HS-5 (cell line): ENCODE measurements around the gene NRARP.
"Not testable (repeated sequence)": the region's sequence is repeated elsewhere in the genome, so short reads cannot be mapped to it uniquely, and the experiment has no call there.

Source experiments
- DNase-seq: peaks from one replicate; pipeline ENCODE4 v3.0.0-alpha.2; 2012; ENCODE audit warnings: low read depth

The NRARP gene, protein sequence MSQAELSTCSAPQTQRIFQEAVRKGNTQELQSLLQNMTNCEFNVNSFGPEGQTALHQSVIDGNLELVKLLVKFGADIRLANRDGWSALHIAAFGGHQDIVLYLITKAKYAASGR

GRCh38 chr9:137302118-137302448 is at the start of gene NRARP:
TSS of gene NRARP (minus strand) at chr9:137302271. CDS start at chr9:137301928, 343 bp downstream.
- DNase-seq: no peak

DNA sequence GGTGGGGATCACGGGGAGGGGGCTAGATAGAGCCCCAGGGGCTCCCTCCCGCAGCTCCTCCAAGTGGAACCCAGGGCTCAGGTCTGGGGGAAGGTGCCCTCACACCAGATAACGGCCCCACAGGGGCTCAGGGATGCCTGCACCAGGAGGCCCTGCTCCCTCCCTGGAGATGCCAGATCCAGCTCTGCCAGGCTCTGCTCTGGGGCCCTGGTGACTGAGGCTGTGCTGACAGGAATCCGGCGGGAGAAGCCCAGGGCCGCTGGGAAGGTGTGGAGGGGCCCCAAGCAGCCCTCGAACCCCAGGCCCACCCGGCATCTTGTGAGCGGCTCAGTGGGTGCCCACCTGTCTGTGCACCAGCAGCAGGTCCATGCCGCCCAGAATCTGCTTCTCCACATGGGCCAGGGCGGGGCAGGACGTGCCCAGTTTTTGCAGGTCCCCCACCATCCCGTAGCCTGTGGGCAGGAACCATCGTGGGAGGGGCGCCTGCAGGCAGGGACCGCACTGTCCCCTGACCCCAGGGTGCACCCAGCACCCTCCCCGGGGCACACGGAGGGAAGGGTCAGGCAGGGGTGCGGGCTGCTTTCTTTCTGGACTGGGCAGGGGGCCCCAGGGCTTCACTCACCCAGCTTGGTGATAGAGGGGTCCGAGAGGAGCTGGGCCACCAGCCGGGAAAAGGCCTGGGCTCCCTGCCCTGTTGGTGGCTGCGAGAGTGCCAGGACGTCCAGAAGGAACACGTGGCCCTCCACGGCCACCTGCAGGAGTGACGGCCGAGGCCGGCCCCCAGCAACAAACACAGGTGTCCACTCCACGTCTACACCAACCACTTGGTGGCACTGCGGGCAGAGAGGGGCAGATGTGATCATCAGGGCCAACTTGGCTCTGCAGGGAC is 48.9 kb upstream of the NRARP start:
- no peak for DNase-seq

GRCh38 chr9:137349471-137350033 is 47.5 kb upstream of the NRARP start:
- DNase-seq: no peak

GRCh38 chr9:137348769-137349470 is 46.8 kb upstream of the NRARP start:
- no peak for DNase-seq

GRCh38 chr9:137347928-137348327 is 45.9 kb upstream of the NRARP start:
- DNase-seq: no peak

- no peak for DNase-seq
These were observed 40.4 kb upstream of the NRARP start for GRCh38 chr9:137342482-137342881.

GRCh38 chr9:137341227-137341626 is 39.2 kb upstream of the NRARP start:
- no peak for DNase-seq

GRCh38 chr9:137339908-137340462 is 37.9 kb upstream of the NRARP start:
- DNase-seq: not testable (repeated sequence)

- DNase-seq: no peak
These were observed 37.2 kb upstream of the NRARP start for GRCh38 chr9:137339045-137339907.

GRCh38 chr9:137336735-137337134 is 34.7 kb upstream of the NRARP start:
- no peak for DNase-seq

- no peak for DNase-seq
These were observed 31.1 kb upstream of the NRARP start for GRCh38 chr9:137333016-137333671.

GRCh38 chr9:137331929-137332328 is 29.9 kb upstream of the NRARP start:
- DNase-seq: no peak

DNA sequence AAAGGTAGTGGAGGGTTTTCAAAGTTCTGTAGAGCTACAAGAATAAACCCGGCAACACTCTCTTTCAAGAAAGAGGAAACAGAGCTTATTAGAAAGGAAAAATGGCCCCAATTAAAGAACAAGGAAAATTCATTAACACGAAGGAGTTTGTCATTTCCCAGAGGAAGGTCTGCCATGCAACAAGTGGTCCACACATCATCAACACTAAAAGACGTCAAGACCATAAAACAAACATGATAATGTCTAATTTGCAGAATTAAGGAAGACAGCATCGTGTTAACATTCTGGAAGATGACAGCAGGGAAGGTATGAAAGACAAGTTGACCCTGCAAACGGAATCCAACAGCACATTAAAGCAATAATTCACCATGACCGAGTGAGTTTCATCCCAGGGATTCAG is 28.6 kb upstream of the NRARP start:
- no peak for DNase-seq

GRCh38 chr9:137329590-137329989 is 27.5 kb upstream of the NRARP start:
- DNase-seq: not testable (repeated sequence)

DNA sequence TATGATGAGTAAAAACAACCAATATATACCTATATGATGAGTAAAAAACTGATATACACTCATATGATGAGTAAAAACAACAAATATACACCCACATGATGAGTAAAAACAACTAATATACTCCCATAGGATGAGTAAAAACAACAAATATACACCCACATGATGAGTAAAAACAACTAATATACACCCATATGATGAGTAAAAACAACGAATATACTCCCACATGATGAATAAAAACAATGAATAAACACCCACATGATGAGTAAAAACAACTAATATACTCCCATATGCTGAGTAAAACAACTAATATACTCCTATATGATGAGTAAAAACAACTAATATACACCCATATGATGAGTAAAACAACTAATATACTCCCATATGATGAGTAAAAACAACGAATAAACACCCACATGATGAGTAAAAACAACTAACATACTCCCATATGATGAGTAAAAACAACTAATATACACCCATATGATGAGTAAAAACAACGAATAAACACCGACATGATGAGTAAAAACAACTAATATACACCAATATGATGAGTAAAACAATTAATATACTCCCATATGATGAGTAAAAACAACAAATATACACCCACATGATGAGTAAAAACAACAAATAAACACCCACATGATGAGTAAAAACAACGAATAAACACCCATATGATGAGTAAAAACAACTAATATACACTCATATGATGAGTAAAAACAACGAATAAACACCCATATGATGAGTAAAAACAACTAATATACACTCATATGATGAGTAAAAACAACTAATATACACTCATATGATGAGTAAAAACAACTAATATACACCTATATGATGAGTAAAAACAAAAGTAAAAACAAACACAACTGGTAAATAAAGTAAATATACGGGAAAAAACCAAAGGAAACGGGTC is 25.8 kb upstream of the NRARP start:
- DNase-seq: not testable (repeated sequence)

GRCh38 chr9:137326445-137327065 is 24.5 kb upstream of the NRARP start:
- no peak for DNase-seq

DNA sequence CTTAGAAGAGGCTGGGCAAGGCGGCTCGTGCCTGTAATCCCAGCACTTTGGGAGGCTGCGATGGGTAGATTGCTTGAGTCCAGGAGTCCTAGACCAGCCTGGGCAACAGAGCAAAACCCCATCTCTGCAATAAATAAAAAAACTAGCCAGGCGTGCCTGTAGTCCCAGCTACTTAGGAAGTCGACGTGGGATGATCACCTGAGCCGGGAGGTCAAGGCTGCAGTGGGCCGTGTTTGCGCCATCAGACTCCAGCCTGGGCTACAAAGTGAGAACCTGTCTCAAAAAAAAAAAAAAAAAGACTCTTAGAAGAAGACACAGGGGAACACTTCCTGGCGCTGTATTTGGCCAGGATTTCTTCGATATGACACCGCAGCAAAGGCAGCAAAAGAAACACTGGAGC is 23.7 kb upstream of the NRARP start:
- DNase-seq: no peak

DNA sequence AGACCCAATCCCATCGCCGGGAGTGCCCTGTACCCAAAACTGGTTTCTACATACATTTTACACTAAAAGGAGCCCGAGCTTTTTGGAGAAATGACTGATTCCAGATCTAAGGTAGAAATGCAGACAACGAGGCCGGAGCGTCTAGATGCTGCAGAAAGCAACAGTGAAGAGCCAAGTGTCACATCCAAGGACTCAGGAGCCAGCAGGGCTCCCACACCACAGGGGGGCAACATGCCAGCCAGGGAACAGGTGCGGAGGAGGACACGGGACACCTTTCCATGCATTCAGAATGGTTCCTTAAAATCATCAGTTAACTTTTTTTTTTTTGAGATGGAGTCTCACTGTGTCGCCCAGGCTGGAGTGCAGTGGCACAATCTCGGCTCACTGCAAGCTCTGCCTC is 23.1 kb upstream of the NRARP start:
- DNase-seq: no peak

GRCh38 chr9:137323531-137324331 is 21.7 kb upstream of the NRARP start:
- no peak for DNase-seq
